SK-N-MC (cell line): ENCODE data around the gene MARK2.

Experiments
- EZH2 ChIP-seq: fragments of 200-600 bp; sonication (generic); IDR thresholded peaks from one replicate; pipeline ENCODE4 v1.6.1; 2017; ENCODE audit warnings: antibody characterized with exemption
- POLR2AphosphoS5 ChIP-seq: IDR thresholded peaks from 2 replicates; pipeline ENCODE4 v1.6.1; 2012; ENCODE audit warnings: mild to moderate bottlenecking, low read depth, low read length, borderline replicate concordance

DNA sequence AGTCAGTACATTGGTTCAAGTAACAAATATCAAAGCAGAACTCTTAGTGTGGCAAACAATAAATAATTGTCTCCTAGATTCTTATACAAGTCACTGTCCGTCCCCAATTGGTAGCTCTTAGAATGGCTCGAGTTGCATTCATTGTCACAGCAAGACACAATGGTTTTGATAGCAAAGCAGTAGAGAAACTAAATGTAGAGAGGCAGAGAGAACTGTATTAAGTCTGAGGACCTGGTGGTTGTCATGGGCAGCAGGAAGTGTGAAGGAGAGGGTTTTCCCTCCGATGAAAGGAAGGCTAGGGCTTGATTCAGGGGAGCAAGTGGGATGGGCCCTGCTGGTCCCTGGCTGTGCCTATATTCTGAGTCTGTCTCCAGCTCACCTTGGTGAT lies 41.5 kb downstream of the MARK2 start:
- no peak for TF ChIP-seq POLR2AphosphoS5
- no peak for TF ChIP-seq EZH2
